ENCODE results near the gene POTEJ.
"Not testable (repeated sequence)": the region's sequence is repeated elsewhere in the genome, so short reads cannot be mapped to it uniquely, and the experiment has no call there.

GRCh38 chr2:130664506-130664905 is 53.3 kb downstream of the POTEJ start:
- TF ChIP-seq CTCF (IDR thresholded peaks at IDR 0.05); ZFX (IDR thresholded peaks at IDR 0.05; ENCODE audit: borderline replicate concordance): not testable (repeated sequence)
